ENCODE results near the gene AMPD3.

GRCh38 chr11:10539339-10539738 lies 84.3 kb downstream of the AMPD3 start:
- TF ChIP-seq, protein P1, sequence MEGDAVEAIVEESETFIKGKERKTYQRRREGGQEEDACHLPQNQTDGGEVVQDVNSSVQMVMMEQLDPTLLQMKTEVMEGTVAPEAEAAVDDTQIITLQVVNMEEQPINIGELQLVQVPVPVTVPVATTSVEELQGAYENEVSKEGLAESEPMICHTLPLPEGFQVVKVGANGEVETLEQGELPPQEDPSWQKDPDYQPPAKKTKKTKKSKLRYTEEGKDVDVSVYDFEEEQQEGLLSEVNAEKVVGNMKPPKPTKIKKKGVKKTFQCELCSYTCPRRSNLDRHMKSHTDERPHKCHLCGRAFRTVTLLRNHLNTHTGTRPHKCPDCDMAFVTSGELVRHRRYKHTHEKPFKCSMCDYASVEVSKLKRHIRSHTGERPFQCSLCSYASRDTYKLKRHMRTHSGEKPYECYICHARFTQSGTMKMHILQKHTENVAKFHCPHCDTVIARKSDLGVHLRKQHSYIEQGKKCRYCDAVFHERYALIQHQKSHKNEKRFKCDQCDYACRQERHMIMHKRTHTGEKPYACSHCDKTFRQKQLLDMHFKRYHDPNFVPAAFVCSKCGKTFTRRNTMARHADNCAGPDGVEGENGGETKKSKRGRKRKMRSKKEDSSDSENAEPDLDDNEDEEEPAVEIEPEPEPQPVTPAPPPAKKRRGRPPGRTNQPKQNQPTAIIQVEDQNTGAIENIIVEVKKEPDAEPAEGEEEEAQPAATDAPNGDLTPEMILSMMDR (IDR thresholded peaks at IDR 0.05): no peak
- TF ChIP-seq POLR2A (IDR thresholded peaks at IDR 0.05): no peak
- no peak for TF ChIP-seq POLR2AphosphoS5 (IDR thresholded peaks at IDR 0.05)
